GM18951 (cell line): ENCODE results near the gene TTC34.
"Not testable (repeated sequence)": the region's sequence is repeated elsewhere in the genome, so short reads cannot be mapped to it uniquely, and the experiment has no call there.

Experiments used
- POLR2A ChIP-seq: IDR thresholded peaks from 4 replicates; pipeline ENCODE4 v1.6.1; 2011; ENCODE audit warnings: mild to moderate bottlenecking; ENCODE audit not compliant: insufficient read length, insufficient read depth; ENCODE audit errors: extremely low read depth
- in situ Hi-C: fragments of 300-500 bp; cut with MboI; formaldehyde crosslinking; loops from one replicate; pipeline ENCODE4 v1.12.0; 2022; ENCODE audit warnings: low sequenced_read_pairs, mixed read lengths, inconsistent platforms; ENCODE audit not compliant: unreplicated experiment

The TTC34 gene

GRCh38 chr1:2629627-2630497 lies 171.6 kb downstream of the TTC34 start:
- in situ Hi-C loops, result no loop called here

DNA sequence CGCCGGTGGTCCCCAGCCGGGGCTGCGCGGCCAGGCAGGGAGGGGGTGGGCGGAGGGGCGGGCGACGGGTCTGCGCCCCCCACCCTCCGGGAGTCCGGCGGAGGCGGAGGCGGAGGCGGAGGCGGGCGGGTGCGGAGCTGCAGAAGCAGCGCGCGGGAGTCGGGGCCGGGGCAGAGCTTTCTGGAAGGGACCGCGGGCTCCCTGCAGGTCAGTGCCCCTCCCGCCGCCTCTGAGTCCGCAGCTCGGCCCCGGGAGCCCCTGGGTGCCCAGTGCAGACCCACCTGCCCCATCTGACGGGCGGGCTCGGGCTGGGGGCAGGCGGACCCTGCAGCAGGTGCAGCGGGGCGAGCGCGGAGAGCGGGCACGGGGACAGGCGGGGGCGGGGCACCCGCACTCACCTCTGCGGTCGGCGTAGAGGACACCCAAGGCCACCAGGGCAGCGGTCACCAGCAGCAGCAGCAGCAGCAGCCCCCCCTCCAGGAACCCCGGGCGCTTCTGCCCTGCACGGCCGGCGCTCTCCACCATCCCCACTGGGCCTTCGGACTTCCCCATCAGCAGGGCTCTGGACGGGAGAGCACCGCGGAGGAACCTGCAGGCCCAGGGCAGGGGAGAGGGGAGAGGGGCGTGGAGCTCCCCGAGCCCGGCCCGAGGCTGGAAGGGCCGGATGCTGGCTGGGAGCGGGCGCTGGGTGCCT lies 172.4 kb downstream of the TTC34 start:
- in situ Hi-C loops, result no loop called here
- no peak for TF ChIP-seq POLR2A

More at GRCh38 chr1:2629627-2630497, 171.6 kb downstream of the TTC34 start:
- no peak for TF ChIP-seq POLR2A

DNA sequence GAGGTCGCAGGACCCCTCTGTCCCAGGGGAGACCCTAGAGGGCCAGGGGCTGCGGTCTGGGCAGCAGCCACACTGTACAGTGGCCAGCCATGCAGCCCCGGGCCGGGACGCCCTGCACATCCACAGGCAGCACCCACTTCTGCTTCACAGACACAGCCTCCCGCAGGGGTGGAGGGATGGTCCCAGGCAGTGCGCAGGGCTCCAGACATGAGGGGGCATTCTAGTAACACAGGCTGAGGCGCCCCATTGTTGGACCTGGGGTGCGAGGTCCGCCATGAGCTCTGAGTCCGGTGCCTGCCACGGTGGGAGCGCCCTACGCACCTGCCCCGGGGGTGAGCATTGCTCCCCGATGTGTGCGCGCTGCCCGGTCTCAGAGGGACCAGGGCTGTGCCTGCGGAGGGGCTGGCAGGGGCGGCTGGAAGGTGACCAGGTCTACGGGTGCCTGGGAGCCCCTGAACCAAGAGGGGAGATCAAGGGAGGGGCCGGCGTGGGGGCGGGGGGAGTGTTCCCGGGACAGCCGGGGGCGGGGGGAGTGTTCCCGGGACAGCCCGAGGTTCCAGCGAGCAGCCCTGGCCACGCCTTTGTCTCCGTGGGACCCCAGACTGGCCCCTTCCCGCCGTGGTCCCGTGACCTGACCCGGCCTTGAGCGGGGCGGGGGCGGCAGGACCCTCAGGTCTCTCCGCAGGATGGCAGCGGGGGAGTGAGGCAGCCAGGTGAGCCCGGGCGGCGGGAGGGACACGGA lies 173.1 kb downstream of the TTC34 start:
- in situ Hi-C loops, result no loop called here
- no peak for TF ChIP-seq POLR2A

GRCh38 chr1:2627746-2628145 lies 173.7 kb downstream of the TTC34 start:
- no peak for TF ChIP-seq POLR2A
- in situ Hi-C loops, result no loop called here

DNA sequence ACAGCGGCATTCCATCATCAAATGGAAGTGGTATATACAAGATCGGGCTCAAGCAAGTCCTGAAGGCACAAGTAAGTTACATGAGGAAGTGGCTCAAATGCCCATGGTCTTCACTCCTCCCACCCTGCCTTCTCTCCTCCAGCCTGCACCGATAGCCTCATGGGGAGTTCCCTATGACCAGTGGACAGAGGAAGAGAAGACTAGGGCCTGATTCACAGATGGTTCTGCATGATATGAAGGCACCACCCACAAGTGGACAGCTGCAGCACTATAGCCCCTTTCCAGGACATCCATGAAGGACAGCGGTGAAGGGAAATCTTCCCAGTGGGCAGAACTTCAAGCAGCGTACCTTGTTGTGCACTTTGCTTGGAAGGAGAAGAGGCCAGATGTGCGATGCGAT lies 175.7 kb downstream of the TTC34 start:
- in situ Hi-C loops, result not testable (repeated sequence)

DNA sequence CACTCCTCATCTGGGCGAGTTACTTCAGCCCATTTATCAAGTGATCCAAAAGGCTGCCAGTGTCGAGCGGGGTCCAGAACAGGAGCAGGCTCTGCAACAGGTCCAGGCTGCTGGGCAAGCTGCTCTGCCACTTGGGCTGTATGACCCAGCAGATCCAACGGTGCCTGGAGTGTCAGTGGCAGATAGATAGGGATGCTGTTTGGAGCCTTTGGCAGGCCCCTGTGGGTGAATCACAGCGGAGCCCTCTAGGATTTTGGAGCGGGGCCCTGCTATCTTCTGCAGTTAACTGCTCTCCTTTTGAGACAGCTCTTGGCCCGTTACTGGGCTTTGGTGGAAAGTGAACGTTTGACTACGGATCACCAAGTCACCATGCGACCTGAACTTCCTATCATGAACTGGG lies 176.2 kb downstream of the TTC34 start:
- in situ Hi-C loops, result no loop called here
- TF ChIP-seq POLR2A, result no peak

DNA sequence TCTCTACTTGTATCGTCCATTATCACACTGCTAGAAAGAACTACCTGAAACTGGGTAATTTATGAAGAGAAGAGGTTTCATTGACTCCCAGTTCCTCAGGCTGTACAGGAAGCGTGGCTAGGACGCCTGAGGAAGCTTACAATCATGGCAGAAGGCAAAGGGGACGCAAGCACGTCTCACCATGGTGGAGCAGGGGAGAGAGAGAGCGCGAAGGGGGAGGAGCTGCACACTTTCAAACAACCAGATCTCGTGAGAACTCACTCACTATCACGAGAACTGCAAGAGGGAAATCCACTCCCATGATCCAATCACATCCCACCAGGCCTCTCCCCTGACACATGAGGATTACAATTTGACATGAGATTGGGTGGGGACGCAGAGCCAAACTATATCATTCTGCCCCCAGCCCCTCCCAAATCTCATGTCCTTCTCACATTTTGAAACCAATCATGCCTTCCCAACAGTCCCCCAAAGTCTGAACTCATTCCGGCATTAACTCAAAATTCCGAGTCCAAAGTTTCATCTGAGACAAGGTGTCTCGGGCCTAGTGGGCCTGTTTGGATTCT lies 176.7 kb downstream of the TTC34 start:
- in situ Hi-C loops, result no loop called here
- TF ChIP-seq POLR2A, result no peak

GRCh38 chr1:2623571-2624337 lies 177.7 kb downstream of the TTC34 start:
- in situ Hi-C loops, result no loop called here
- TF ChIP-seq POLR2A, result no peak

DNA sequence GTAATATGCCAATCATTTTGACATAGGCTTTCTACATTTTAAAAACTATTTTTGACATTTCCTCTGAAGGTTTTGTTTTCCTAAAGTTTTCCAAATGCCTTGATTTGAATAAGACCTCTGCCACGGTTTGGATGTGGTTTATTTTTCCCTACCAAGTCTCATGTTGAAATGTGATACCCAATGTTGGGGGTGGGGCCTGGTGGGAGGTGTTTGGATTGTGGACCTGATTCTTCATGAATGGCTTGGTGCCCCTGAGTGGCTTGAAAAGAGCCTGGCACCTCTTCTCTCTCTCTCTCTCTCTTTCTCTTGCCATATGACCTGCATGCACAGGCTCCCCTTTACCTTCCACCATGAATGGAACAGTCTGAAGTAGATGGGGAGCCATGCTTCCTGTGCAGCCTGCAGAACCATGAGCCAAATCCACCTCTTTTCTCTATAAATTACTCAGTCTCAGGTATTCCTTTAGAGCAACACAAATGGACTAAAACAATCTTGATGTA lies 183.5 kb downstream of the TTC34 start:
- TF ChIP-seq POLR2A, result no peak
- in situ Hi-C loops, result no loop called here

- no peak for TF ChIP-seq POLR2A
- in situ Hi-C loops, result no loop called here
Observed at GRCh38 chr1:2614145-2614544, 187.3 kb downstream of the TTC34 start.

GRCh38 chr1:2612591-2613365 lies 188.7 kb downstream of the TTC34 start:
- TF ChIP-seq POLR2A, result no peak
- in situ Hi-C loops, result no loop called here
